Frontal cortex (tissue), 4 donors: ENCODE measurements around the gene UGDH. TPM values are rescaled to one million over a fixed set of nuclear protein-coding genes. Genes with fewer than 3 reads are reported as not detected.
"Not testable (repeated sequence)": the region's sequence is repeated elsewhere in the genome, so short reads cannot be mapped to it uniquely, and the experiment has no call there.

Source experiments
- DNase-seq, 2 donors: peaks; one replicate each; pipeline ENCODE4 v3.0.0; 2012; ENCODE audit warnings: low spot score in 2 of 2
- FAIRE-seq: peaks from 2 replicates; lab custom pipeline; 2012; peaks lifted over from hg19 to GRCh38; lab: Jason Lieb, UNC
- total RNA-seq: library from RNA; depleted of rRNA; stranded (reverse); fragments of >200 nt; gene quantifications from one replicate; pipeline ENCODE4 v1.2.3, GENCODE V29; 2014
- donor health status: control.
- donor health status: control.
- donor health status: control.

The UGDH gene
- total RNA-seq, 1 donor from 2014 or later = 38.7 TPM

DNA sequence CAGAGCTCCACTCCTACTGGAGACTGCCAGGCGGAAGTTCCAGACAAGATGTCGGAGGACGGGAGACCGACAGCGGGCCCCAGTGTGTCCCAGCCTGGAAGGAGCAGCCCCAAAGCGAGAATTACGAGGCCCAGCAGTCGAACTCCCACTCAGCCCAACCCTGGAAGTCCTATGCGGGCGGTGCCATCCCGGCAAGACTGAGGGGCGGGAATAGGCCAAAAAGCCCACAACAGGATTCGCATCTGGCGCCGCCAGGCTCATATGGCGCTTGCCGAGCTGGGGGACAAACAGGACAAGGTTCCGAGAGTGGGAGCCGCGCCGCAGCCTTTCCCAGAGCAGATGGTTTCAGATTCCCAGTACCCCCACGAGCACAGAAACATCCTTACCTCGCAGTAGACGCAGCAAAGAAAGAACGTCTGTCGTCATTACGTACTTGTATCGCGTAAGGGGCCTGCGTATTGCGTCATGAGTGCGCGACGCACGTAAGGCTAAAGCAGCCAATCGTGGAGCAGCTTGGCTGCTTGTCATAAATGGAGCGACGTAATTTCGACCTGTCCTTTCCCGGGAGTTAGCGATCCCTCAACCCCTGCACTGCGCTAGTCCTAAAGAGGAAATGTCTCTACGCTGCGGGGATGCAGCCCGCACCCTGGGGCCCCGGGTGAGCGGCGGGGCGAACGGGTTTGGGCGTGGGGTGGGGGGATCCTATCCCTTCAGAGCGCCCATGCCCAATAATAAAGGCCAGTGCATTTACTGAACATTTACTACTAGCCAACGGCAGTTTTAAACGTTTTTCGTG lies 68.5 kb downstream of the UGDH start, which contains the start of the genes LIAS and RPL9:
TSS of gene LIAS (plus strand) at position 552 of the 796 bp plus-strand sequence. CDS start at position 614, 62 bp downstream.
TSS of gene RPL9 (minus strand) at position 418 of the 796 bp plus-strand sequence. CDS start 483 bp downstream, outside the sequence.
- FAIRE-seq (no peak), DNase-seq (peak; percentile 90 to 92)

DNA sequence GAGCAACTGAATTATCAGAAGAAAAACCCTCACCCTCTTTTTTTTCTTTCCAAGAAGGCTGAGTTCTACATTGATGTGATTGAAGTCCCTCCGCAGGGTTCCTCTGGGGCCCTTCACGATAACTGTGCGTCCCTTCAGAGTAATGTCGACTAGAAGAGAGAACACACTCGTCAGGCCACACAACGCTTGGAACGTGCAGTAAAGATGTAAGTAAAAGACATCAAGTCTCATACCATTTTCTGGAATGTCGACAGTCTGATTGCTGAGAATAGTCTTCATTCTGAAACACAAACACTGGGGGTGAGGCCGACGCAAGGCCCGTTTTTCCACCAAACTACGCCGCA lies 69.1 kb downstream of the UGDH start:
- DNase-seq, FAIRE-seq: not testable (repeated sequence)

DNA sequence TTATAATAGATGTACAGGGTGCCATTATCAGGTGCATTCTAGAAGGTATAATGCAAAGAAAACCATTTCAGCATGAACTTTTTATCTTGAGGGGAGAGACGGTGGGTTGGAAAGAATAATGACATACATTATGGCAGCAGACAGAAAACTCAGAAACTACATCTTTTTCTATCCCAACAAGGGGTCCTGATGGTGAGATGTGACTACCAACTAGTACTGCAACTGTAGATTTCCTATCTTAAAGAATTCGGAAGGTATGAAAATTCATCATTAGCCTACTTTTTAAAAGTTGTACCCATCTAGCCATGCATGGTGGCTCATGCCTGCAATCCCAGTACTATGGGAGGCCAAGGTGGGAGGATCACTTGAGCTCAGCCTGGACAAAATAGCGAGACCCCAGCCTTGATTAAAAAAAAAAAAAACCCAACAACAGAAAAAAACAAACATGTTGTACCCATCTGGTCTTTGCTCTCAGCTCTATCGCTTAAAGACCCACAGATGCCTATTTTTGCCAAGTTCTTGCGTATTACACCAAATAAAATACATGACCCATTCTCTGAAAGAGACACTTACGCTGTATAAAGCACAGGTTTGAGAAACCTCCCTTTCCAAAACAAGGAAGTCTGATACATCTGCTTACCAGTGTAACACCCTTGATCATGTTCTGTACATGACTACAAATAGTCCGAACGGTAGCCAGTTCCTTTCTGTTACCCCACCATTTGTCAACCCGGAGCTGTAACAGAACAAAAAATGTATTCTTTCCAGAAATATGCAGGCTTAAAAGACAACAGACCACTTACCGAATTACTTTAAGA lies 70.1 kb downstream of the UGDH start:
- FAIRE-seq (no peak), DNase-seq (no peak)

DNA sequence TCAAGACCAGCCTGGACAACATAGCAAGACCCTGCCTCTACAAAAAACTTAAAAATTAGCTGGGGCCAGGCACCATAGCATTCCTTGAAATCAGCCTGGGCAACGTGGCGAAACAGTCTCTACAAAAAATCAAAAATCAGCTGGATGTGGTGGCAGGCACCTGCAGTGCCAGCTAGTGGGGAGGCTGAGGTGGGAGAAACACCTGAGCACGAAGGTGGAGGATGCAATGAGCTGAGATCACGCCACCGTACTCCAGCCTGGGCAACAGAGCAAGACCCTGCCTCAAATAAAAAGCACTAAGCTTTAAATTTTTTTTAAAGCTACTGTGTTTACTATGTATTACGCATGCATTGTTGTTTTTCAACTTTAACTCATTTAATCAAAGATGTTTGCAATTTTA lies 71.8 kb downstream of the UGDH start:
- DNase-seq (no peak), FAIRE-seq (no peak)

DNA sequence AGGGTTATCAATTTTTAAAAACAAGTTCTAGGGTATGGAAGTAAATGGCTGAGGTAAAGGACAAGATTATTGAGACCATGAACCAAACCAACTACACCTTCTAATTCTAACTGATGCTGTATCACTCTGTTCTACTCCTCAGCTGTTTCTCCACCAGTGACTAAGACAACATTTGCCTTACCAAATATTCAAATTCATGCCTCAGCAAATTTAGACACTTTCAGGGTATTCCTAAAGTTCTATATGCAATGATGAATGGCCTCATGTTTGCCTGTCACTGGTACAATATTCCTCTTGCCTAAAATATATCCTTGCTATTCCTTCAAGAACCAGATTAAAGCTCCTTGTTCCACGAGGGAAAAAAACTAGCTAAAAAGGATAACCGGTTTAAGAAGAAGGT lies 73.5 kb downstream of the UGDH start:
- DNase-seq (no peak), FAIRE-seq (no peak)

DNA sequence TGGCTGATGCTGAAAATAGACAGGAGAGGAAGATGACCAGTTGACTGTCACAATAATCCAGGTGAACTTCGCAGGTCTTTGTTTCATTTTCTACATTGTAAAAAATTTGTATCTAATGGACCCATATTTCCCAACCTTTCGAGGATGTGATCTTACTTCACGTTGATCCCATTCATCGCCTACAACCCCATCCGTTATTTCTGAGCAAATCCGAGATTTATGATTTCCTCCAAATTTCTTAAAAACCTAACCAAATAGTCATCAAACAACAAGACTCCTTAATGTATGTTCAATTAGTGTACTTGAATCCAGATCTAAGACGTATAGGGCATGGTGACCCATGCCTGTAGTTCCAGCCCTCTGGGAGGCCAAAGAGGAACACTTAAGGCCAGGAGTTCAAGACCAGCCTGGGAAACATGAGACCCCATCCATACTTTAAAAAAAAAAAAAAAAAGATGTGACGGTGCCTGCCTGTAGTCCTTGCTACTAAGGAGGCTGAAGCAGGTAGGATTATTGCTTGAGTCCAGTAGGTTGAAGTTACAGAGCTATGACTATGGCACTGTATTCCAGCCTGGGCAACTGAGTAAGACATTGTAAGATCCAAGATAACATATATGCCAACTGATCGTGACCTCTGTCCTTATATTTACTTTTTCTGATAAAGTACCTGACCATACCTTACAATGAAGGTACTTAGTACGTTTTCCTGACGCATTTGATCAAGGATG lies 74.2 kb downstream of the UGDH start:
- no peak for FAIRE-seq

DNA sequence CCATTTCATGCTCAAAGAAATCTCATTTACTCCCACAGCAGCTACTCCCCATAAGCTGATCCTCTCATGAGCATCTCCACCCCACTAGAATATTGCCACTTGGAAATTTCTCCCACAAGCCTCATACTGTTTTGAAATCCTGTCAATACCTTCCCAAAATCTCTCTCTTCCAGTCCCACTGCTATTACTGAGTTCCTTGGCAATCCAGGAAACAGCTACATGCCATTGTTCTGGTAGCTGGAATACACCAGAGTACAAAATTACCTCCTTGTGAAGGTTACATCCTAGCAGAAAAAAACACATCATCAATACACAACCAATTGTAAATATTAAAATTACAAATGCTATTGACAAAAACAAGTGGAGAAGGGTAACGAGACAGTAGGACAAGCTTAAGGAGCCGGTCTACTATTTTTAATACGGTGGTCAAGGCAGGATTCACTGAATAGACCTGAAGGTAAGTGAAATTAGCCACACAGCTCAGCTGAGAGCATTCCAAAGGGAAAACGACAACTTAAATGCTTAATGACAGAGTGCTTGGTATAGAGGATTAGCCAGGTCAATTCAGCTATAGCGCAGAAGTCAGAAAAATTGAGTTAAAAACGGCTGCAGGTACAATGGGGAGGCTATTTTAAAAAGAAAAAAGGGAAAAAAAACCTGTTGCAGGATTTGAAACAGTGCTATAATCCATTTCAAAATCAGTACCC lies 74.9 kb downstream of the UGDH start:
- no peak for FAIRE-seq
- no peak for DNase-seq

More for the DNA sequence above, 74.2 kb downstream of the UGDH start:
- DNase-seq = no peak

DNA sequence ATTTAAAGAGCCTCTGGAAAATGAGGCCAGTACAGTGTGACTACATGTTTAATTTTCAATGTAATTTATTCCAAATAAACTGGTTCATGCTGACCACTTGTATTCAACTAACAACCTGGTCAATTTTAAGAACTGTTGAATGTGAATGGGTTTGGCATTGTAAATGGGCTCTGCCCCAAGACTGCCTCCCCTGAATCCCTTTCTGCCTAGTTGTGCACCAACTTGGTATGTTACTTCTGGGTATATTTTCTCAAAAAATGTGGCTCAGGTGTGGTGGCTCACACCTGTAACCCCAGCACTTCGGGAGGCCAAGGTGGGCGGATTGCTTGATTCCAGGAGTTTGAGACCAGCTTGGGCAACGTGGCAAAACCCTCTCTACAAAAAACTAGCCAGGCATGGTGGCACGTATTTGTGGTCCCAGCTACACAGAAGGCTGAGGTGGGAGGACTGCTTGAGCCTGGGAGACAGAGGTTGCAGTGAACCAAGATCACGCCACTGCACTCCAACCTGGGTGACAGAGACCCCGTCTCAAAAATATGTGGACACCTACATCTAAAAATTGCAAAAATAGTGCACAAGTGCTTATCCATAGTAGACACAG lies 75.7 kb downstream of the UGDH start:
- FAIRE-seq = no peak
- DNase-seq = no peak

DNA sequence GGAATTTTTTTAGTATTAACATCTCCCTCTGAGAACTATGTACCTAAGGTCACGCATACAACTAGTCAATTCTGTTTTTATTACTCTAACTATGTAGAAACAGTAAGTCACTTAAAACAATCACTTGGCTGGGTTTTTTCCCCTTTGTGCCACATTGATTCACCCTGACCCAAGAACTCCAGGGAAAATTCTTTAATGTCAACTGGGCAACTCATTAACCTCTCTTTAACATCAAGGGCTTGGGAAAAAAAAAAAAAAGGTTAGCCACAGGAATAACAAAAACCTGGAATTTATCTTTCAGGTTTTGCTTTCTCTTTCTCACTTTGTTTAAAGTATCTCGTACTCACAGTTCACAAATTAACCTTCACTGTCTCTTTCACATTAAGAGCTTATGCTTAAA lies 76.6 kb downstream of the UGDH start:
- DNase-seq = no peak
- no peak for FAIRE-seq

Other genes with a start within 250 kb of the UGDH start
- gene RFC1, start 161.1 kb downstream of the UGDH start, total RNA-seq = 55.0 TPM
- gene KLB, start 120.5 kb downstream of the UGDH start, total RNA-seq = under 0.01 TPM
- gene RPL9, start 68.5 kb downstream of the UGDH start, total RNA-seq = 5,917 TPM
- 7.7 TPM for gene LIAS, start 68.4 kb downstream of the UGDH start, total RNA-seq
- 70.9 TPM for gene SMIM14, start 111.4 kb upstream of the UGDH start, total RNA-seq
- 93.8 TPM for gene UBE2K, start 170.7 kb upstream of the UGDH start, total RNA-seq